ENCODE measurements around the gene NOC2L. TPM values are rescaled to one million over a fixed set of nuclear protein-coding genes. Genes with fewer than 3 reads are reported as not detected.

The NOC2L gene
- total RNA-seq, 1 experiment from 2014 or later: 130 TPM

- Histone ChIP-seq H4K8ac (replicated peaks; ENCODE audit: insufficient read length, low read depth, low read length) (no peak overlapping the region), H3K4me2 (ENCODE audit: insufficient read depth, insufficient read length, low read length) (no peak overlapping the region), H4K91ac (ENCODE audit: insufficient read length, low read depth, low read length) (no peak overlapping the region), H3K9ac (ENCODE audit: extremely low read depth, insufficient read length, low read length) (no peak overlapping the region), H4K20me1 (ENCODE audit: control insufficient read depth, insufficient read depth, insufficient read length) (no peaks in the 10 kb centered on the region), H2BK15ac (ENCODE audit: low read depth, low read length) (no peak overlapping the region), H3K27me3 (ENCODE audit: insufficient read depth, low read length) (peaks cover 9% of the 10 kb centered on the region; the same call in 1 of the 2 replicates), H3K4ac (ENCODE audit: low read depth, low read length) (no peak overlapping the region), H2AFZ (ENCODE audit: low read length) (no peak overlapping the region), H3K79me1 (ENCODE audit: insufficient read depth, low read depth, low read length, poor library complexity, severe bottlenecking) (no peaks in the 10 kb centered on the region), H3T11ph (ENCODE audit: low read length) (no peak overlapping the region), H3K23me2 (ENCODE audit: insufficient read length, low read depth, low read length, poor library complexity, severe bottlenecking) (no peaks in the 10 kb centered on the region), H3K14ac (ENCODE audit: insufficient read depth, low read length) (no peak overlapping the region; the same call in 1 of the 2 replicates), H3K23ac (ENCODE audit: insufficient read length, low read depth, low read length) (no peak overlapping the region), H3K4me1 (ENCODE audit: insufficient read depth, low read length) (no peaks in the 10 kb centered on the region), H2BK12ac (ENCODE audit: insufficient read length, low read depth, low read length) (no peak overlapping the region), H3K18ac (ENCODE audit: insufficient read length, low read depth, low read length) (no peak overlapping the region), H3K9me3 (ENCODE audit: control insufficient read depth, low read depth, low read length) (no peaks in the 10 kb centered on the region), H3K56ac (ENCODE audit: insufficient read length, low read depth, low read length) (no peak overlapping the region), H2BK5ac (ENCODE audit: insufficient read length, low read length) (no peak overlapping the region), H2BK20ac (ENCODE audit: low read depth, low read length, poor library complexity, severe bottlenecking) (no peak overlapping the region), H4K5ac (ENCODE audit: insufficient read length, low read depth, low read length) (no peak overlapping the region), H3K27ac (ENCODE audit: insufficient read length, low read depth, low read length) (no peak overlapping the region), H2AK5ac (ENCODE audit: insufficient read length, low read length) (no peak overlapping the region), H3K79me2 (ENCODE audit: insufficient read depth, low read length) (no peaks in the 10 kb centered on the region), H2BK120ac (ENCODE audit: low read depth, low read length, poor library complexity, severe bottlenecking) (no peak overlapping the region)
- TF ChIP-seq, protein P1, sequence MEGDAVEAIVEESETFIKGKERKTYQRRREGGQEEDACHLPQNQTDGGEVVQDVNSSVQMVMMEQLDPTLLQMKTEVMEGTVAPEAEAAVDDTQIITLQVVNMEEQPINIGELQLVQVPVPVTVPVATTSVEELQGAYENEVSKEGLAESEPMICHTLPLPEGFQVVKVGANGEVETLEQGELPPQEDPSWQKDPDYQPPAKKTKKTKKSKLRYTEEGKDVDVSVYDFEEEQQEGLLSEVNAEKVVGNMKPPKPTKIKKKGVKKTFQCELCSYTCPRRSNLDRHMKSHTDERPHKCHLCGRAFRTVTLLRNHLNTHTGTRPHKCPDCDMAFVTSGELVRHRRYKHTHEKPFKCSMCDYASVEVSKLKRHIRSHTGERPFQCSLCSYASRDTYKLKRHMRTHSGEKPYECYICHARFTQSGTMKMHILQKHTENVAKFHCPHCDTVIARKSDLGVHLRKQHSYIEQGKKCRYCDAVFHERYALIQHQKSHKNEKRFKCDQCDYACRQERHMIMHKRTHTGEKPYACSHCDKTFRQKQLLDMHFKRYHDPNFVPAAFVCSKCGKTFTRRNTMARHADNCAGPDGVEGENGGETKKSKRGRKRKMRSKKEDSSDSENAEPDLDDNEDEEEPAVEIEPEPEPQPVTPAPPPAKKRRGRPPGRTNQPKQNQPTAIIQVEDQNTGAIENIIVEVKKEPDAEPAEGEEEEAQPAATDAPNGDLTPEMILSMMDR (conservative IDR thresholded peaks at IDR 0.05): no peak
- peaks cover 6 to 9% of the 10 kb centered on the region in 2 experiments for H3K9me3 Mint-ChIP-seq
- peaks cover 5 to 11% of the 10 kb centered on the region in 2 experiments; a peak in 3 of 4 replicates for H3K4me1 Mint-ChIP-seq
- whole genome bisulfite sequencing (ENCODE audit: extremely low coverage, insufficient read length, low lambda C conversion rate): no CpG with 5 or more reads among the region's 28 CpGs
- H3K4me3 Mint-ChIP-seq: no peak overlapping the region
- H3K36me3 Mint-ChIP-seq (ENCODE audit: insufficient read depth in 1 of 3, low read depth in 3 of 3): peaks cover 0 to 6% (median 4%) of the 10 kb centered on the region in 3 experiments; a peak in 4 of 7 replicates
- H3K27ac Mint-ChIP-seq: peak overlapping the region in 1 of 3 experiments; percentile 89; a peak in 1 of 7 replicates
- no peak for DNase-seq
- H3K27me3 Mint-ChIP-seq (ENCODE audit: low read depth): peaks cover 53% of the 10 kb centered on the region
Observed at GRCh38 chr1:973459-974292, 14.6 kb upstream of the NOC2L start.

All from H9 (cell line).